OCI-M2 (cell line): ENCODE results near the gene PRELID3B.

ENCODE experiments used
- DNase-seq: peaks from one replicate; lab custom pipeline; 2025; ENCODE audit not compliant: unreplicated experiment; lab: John Stamatoyannopoulos, UW

PRELID3B gene

DNA sequence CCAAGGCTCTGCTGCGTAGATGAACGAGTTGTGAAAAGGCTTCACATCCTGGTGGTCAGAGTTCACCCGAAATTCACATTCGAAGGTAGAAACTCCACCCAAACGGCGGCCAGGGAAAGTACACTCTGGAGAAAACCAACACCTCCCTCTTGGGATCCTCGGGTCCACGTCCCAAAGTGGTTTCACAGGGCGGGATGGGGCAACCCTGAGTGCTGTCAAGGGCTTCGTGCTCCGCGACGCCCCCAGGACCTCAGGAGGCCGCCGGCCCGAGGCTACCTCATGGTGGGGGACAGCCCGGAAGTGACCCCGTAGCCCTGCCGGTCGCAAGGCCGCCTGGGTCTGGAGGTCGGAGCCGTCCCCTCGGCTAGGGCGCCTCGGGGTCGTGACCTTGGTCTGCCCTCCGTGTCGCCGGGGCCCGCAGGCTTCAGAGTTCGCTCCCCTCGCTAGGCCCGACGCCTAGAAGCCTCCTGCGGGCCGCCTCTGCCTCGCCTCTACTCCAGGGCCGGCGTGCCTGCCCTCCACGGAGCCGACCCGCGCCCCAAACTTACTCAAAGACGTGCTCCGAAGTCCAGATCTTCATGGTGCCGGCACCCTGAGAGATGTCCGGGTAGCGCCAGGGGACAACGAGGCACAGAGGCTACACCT is at the start of gene PRELID3B:
TSS of gene PRELID3B (minus strand) at position 636 of the 645 bp plus-strand sequence. CDS start at position 580, 56 bp downstream.
- no peak for DNase-seq

DNA sequence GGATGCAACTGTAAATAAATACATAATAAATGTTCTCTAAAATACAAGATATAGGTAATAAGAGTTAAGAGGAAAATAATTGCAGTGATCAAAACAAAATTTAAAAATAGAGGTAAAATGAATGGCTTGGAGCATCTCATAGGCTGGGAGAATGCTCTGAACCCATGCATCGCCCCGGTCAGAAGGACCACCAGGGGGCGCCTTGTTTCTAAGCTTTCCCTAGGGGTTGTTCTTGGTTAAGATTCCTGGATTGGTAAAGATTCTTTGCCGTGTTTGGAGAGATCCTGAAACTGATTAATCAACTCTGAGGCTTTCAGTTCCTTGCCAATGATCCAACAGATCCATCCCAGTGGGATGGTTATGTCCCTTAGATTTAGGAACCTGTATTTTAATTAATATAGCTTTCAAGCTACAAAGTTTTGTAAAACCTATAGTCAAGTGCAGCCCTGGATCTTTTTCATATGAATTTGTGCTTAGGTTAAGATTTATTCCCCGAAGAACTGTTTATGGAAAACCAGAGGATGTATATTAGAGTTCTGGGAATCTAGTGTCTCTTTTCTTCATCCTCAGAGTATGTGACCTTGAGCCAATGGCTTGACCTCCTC is 45.3 kb upstream of the PRELID3B start:
- DNase-seq: peak; percentile 45

GRCh38 chr20:59086923-59087322 is 44.3 kb upstream of the PRELID3B start:
- no peak for DNase-seq

DNA sequence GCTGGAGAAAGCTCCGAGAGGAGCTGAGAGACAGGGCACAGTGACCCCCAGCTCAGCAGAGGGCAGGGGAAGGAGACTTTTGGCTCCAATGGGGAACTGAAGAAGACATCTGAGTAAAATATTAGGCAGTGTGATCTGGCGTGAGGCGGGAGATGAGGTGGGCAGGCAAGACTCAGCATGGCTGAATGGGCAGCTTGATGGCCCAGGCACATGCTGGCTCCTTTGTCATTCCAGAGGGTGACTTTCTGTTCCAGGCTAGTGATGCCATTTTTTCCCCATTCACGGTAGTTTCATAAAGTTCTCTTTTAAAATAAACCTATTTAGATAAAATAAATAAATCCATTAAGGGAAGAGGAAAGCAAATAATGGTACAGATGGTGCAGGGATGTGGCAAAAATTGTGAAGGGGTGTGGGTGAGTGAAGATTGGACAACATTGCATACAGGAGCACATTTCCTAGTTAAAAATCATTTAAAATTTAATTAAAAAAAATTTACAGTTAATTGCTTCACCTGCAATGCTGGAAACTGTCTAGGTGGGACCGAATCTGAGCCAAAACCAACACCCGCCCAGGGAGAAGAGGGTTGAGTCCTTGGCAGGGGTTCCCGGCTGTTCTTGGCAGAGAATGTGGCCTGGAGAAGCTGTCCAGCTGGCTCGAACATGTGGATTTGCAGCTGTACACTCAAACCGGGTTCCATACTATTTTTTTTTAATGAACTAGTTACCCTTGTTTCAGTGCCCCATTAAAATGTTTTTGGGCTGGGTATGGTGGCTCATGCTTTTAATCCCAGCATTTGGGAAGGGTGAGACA is 41.7 kb upstream of the PRELID3B start:
- no peak for DNase-seq

DNA sequence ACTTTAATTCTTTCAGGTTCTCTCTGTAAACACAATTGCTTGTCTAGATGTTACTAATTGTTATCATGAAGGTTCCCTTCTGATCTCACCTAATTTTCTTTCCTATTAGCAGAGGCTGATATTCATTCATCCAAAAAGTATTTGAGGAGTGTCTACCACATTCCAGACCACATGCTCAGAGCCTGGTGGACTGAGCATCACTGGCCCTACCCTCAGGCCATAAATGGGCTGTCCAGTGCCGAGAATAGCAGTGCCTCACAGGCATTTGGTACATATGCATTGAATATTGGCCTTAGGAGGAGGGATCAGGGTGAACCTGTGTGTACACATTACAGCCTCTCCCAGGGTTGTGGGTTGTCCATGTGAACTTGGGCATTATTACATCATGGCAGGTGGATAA is 40.4 kb upstream of the PRELID3B start:
- no peak for DNase-seq

DNA sequence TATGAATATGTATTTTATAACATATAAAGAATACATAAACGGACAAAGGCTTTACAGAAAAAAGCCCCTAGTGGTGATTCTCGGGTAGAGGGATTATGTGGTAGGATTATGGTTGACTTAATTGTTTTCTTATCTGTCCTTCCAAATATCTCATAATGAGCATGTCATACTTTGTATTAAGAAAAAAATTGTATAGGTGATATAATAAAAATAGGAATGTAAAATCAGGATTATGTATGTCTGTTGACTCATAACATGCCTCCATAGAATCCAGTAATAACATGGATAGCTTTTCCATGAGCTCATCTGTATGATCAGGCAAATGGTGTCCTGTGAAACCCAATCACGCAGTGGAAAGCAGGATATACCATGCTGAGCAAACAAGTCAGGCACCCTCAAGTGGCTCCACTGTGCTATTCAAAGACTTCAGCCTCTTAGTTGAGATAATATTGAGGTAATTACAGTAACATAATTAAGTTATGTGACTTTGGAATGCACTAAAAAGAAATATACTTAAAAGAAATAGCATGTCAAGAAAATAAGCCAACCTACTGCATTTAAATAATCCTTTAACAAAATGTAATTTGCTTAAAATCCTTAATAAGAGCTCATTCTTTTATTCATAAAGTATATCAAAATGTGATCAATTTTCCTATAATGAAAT is 39.6 kb upstream of the PRELID3B start:
- DNase-seq: no peak

- no peak for DNase-seq
These were observed 38.5 kb upstream of the PRELID3B start for GRCh38 chr20:59081036-59081435.

DNA sequence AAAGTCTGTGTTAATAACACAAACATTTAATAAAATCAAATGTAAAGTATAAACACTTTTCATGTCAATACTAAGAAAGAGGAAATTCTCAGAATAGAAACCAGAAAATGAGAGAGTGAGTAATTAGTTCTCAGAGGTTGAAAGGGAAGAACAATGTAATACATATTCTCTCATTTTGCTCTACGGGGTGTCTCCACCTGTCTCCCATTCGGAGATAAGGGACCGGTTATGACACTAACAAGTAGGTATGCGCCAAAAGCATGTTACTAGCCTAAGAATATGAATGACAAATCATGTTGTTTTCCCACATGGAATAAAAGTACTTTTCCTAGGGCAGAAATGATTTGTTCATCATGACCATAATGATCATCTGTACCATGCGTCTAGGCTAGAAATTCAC is 35.6 kb upstream of the PRELID3B start:
- DNase-seq: no peak

DNA sequence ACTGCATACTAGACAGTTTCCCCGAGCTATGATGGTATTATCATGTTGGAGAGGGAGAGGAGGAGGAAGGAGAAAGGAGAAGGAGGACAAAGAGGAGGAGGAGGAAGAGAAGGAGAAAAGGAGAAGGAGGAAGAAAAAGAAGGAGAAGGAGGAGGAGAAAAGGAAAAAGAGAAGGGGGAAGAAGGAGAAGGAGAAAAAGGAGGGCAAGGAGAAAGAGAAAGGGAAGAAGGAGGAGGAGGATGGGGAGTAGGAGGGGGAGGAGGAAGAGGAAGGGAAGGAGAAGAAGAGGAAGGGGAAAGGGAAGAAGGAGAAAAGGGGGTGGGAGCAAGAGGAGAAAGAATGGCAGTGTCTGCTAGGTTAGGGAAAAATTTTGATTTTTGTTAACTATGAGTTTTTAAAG is 35.1 kb upstream of the PRELID3B start:
- DNase-seq: no peak

- no peak for DNase-seq
These were observed 33.4 kb upstream of the PRELID3B start for GRCh38 chr20:59075934-59076508.

DNA sequence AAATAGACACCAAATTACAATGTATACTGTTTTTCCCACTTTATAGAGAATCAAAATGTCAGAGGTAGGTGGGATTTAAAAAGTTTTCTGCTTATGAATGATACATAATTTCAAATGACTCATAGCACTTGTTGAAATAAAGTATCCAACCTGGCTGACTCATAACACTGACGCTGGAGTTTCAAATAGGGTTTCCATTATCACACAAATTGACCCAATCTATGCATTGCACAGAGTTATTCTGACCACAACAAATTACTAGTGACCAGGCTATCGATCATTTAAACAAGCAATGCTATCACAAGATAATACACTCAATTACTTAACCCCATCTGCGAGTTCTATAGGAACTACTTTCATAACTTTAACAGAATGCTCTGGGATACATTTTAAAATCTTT is 31.9 kb upstream of the PRELID3B start:
- no peak for DNase-seq

- DNase-seq: no peak
These were observed 31.0 kb upstream of the PRELID3B start for GRCh38 chr20:59073582-59073981.

DNA sequence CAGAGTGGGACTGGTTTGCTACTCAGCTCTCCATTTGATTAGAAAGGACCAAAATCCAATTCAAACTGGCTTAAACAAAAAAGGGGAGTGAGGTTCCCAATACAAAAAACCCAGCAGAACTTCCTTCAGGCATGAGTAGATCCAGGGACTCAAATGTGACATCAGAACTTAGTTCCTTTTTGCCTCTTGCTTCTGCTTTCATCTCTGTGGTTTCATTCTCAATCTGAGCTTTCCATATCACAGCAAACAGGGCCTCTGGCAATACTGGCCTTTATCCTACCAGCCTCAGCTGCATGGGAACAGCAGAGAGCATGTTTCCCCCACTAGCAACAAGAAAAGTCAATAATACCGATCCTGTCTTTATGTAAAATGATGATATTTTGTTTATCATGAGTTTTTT is 28.6 kb upstream of the PRELID3B start:
- DNase-seq: no peak

DNA sequence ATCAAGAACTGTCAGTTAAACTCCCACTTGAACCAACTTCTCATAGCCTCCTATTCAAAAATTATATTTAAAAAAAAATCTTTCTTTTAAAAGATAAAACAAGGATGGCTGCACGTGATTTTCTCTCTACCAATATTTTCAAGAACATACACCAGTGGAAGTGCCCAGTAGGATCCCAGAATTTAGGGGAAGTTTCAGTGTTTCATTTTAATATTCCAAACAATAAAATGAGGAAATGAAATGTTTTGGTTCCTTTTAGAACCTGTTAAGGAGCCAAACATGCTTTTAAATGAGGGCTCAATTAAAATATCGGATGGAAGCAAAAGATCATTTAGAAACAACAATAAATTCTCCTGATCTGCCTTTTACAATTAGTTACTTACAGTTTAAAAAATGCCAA is 26.4 kb upstream of the PRELID3B start:
- no peak for DNase-seq

GRCh38 chr20:59068534-59068933 is 25.9 kb upstream of the PRELID3B start:
- no peak for DNase-seq

GRCh38 chr20:59064214-59064722 is 21.7 kb upstream of the PRELID3B start:
- no peak for DNase-seq

- no peak for DNase-seq
These were observed 21.0 kb upstream of the PRELID3B start for GRCh38 chr20:59063358-59064213.

DNA sequence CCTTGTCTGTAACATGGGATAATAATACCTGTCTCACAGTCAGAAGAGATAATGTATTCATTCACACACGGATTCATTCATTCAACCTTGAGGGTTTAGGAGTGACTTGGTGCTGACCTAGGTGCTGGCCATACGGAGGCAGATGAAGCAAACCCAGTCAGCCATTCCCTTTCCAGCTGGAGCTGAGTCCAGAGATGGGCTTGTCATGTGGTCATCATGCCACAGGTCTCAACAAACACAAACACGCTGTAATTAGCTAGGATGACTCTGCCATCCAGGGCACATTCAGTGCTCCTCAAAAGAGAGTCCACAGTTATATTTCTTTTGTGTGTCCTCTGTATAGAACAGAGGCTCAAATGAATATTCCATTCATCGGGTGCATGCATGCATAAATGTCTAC is 19.5 kb upstream of the PRELID3B start:
- DNase-seq: no peak

DNA sequence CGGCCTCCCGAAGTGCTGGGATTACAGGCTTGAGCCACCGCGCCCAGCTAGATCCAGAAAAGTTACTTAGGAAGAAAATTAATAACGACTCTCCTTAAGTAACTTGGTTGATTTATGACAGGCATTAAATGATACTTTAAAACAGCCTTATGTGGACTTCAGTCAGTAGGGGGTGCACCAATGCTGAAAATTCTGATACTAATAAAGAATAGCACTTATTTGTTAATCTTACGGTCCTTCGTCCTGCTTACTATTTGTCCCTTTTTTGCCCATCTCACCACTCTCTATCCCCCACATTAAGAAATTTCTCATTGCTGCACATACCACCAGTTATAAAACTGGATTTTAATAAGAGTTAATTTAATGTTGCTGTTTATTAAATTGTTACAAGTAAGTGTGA is 12.7 kb upstream of the PRELID3B start:
- no peak for DNase-seq

- DNase-seq: no peak
These were observed 9.1 kb upstream of the PRELID3B start for GRCh38 chr20:59051666-59052185.
